ENCODE data around the gene PIEZO1. TPM values are rescaled to one million over a fixed set of nuclear protein-coding genes. Genes with fewer than 3 reads are reported as not detected.
A peak's percentile ranks its signal among the peaks of the same experiment; 100 is the strongest.

Gene PIEZO1
- total and polyA plus RNA-seq, 10 donors, result 145 to 385 (median 201) TPM

- H3K27ac ChIP-seq, result no peak overlapping the region
- peaks cover 0 to 8% (median 0%) of the 10 kb centered on the region in 8 donors for H3K9me3 ChIP-seq
Observed at GRCh38 chr16:88755745-88756443, 29.1 kb downstream of the PIEZO1 start.

DNA sequence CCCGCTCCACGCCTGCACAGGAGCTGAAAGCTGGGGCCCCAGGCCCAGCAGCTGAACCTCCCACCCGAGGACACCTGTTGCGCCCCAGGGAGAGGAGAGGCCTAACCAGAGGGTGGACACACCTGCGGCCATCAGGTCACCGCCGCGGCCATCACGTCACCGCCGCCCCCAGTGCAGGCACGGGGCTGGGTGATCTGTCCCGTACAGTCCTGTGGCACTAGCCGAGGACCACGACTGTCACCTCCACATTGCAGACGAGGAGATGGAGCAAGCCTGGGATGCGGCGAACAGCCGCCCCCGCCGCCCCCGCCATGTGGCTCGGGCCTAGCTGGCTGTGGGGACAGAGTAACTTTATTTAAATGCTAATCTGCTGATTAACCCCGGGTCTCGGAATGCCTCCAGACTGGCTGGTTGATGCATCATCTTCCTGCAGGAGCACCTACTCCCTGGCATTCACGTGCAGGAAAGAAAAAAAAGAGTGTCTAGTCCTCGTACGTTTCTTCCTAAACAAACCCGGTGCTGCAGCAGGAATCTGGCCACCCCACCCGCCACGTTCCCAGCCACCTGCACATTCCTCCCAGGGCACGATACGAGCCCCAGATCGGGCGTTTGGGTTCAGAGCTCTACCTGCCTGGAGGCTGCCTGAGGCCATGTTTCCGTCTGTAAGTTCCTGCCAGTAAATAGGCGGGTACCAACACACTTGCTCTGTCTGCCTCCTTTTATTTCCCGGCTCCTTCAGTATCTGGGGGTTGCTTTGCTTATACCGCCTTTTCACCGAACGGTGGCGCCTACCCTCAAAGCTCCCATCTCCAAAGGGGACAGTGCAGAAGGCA, 29.9 kb downstream of the PIEZO1 start:
- Histone ChIP-seq H3K4me3 (no peak overlapping the region), H3K36me3 (peaks cover 0 to 54% (median 4%) of the 10 kb centered on the region in 6 donors), H3K27me3 (replicated peaks in 1 of 7) (no peaks in the 10 kb centered on the region), H3K4me1 (peaks cover 13 to 78% (median 42%) of the 10 kb centered on the region in 6 donors), H3K9me3 (peaks cover 0 to 8% (median 0%) of the 10 kb centered on the region in 8 donors), H3K27ac (no peak overlapping the region)
- no peak for DNase-seq
- TF ChIP-seq POLR2A (IDR thresholded peaks at IDR 0.05), result no peak
- TF ChIP-seq, protein P1, sequence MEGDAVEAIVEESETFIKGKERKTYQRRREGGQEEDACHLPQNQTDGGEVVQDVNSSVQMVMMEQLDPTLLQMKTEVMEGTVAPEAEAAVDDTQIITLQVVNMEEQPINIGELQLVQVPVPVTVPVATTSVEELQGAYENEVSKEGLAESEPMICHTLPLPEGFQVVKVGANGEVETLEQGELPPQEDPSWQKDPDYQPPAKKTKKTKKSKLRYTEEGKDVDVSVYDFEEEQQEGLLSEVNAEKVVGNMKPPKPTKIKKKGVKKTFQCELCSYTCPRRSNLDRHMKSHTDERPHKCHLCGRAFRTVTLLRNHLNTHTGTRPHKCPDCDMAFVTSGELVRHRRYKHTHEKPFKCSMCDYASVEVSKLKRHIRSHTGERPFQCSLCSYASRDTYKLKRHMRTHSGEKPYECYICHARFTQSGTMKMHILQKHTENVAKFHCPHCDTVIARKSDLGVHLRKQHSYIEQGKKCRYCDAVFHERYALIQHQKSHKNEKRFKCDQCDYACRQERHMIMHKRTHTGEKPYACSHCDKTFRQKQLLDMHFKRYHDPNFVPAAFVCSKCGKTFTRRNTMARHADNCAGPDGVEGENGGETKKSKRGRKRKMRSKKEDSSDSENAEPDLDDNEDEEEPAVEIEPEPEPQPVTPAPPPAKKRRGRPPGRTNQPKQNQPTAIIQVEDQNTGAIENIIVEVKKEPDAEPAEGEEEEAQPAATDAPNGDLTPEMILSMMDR (IDR thresholded peaks at IDR 0.05 in 8 of 11, conservative IDR thresholded peaks at IDR 0.05 in 3 of 11), result no peak
- peak in 1 of 3 donors; percentile 22 for TF ChIP-seq POLR2AphosphoS5 (IDR thresholded peaks at IDR 0.05)
- intact Hi-C loops (cut with DNase I; ENCODE audit: low total_unique reads), result no loop called here
- 76 to 88% (median 82%) methylated on average over 22 to 42 of the region's 42 CpGs for WGBS, 5 donors

More at GRCh38 chr16:88755745-88756443, 29.1 kb downstream of the PIEZO1 start:
- intact Hi-C loops (cut with DNase I; ENCODE audit: low total_unique reads), result no loop called here
- no peaks in the 10 kb centered on the region for H3K27me3 ChIP-seq (replicated peaks in 1 of 7)
- TF ChIP-seq, protein P1 (IDR thresholded peaks at IDR 0.05 in 8 of 11, conservative IDR thresholded peaks at IDR 0.05 in 3 of 11), result no peak
- no peak for TF ChIP-seq POLR2A (IDR thresholded peaks at IDR 0.05)
- TF ChIP-seq POLR2AphosphoS5 (IDR thresholded peaks at IDR 0.05), result no peak
- no peak overlapping the region for H3K4me3 ChIP-seq
- DNase-seq, result no peak
- 81 to 95% (median 86%) methylated on average over 13 to 23 of the region's 23 CpGs for WGBS, 5 donors
- peaks cover 13 to 80% (median 48%) of the 10 kb centered on the region in 6 donors for H3K4me1 ChIP-seq
- H3K36me3 ChIP-seq, result peaks cover 0 to 51% (median 4%) of the 10 kb centered on the region in 6 donors

- no peaks in the 10 kb centered on the region for H3K27me3 ChIP-seq (replicated peaks in 1 of 7)
- no peak overlapping the region for H3K4me3 ChIP-seq
- TF ChIP-seq POLR2A (IDR thresholded peaks at IDR 0.05), result no peak
- TF ChIP-seq, protein P1 (IDR thresholded peaks at IDR 0.05 in 8 of 11, conservative IDR thresholded peaks at IDR 0.05 in 3 of 11), result no peak
- peak in 1 of 3 donors; percentile 23 for TF ChIP-seq POLR2AphosphoS5 (IDR thresholded peaks at IDR 0.05)
- H3K9me3 ChIP-seq, result peaks cover 0 to 8% (median 0%) of the 10 kb centered on the region in 8 donors
- intact Hi-C loops (cut with DNase I; ENCODE audit: low total_unique reads), result no loop called here
- 87 to 94% (median 91%) methylated on average over 8 to 28 of the region's 28 CpGs for WGBS, 5 donors
- DNase-seq, result no peak
- peaks cover 8 to 70% (median 34%) of the 10 kb centered on the region in 6 donors for H3K4me1 ChIP-seq
- H3K27ac ChIP-seq, result no peak overlapping the region
- peaks cover 0 to 59% (median 4%) of the 10 kb centered on the region in 6 donors for H3K36me3 ChIP-seq
Observed at GRCh38 chr16:88754109-88754911, 30.7 kb downstream of the PIEZO1 start.
